GM21528 (cell line): ENCODE measurements around the gene PLLP.

Experiments used
- ATAC-seq: cut with Tn5 transposase; IDR thresholded peaks from one replicate; pipeline ENCODE4 v1.9.1; 2021; ENCODE audit warnings: mild to moderate bottlenecking, moderate library complexity; ENCODE audit not compliant: unreplicated experiment, low FRiP score

PLLP gene

GRCh38 chr16:57231821-57232350 lies 52.6 kb downstream of the PLLP start:
- no peak for ATAC-seq

- no peak for ATAC-seq
These were observed 55.4 kb downstream of the PLLP start for GRCh38 chr16:57229079-57229478.

GRCh38 chr16:57226701-57227621 lies 57.5 kb downstream of the PLLP start:
- ATAC-seq: no peak

- no peak for ATAC-seq
These were observed 58.5 kb downstream of the PLLP start for GRCh38 chr16:57225978-57226377.

GRCh38 chr16:57224651-57225335 lies 59.7 kb downstream of the PLLP start:
- no peak for ATAC-seq

- ATAC-seq: no peak
These were observed 61.4 kb downstream of the PLLP start for GRCh38 chr16:57223057-57223456.

GRCh38 chr16:57216968-57217367 lies 67.5 kb downstream of the PLLP start:
- ATAC-seq: no peak

GRCh38 chr16:57213462-57213861 lies 71.0 kb downstream of the PLLP start:
- no peak for ATAC-seq

- ATAC-seq: no peak
These were observed 74.7 kb downstream of the PLLP start for GRCh38 chr16:57209780-57210179.

GRCh38 chr16:57208926-57209325 lies 75.5 kb downstream of the PLLP start:
- no peak for ATAC-seq
